ENCODE measurements around the gene MDC1.

GRCh38 chr6:30719791-30720737 is 3.0 kb upstream of the MDC1 start, which contains the start of gene TUBB:
- TF ChIP-seq POLR2AphosphoS5 (IDR thresholded peaks at IDR 0.05) (peak; percentile 98 to 99 (median 99)), CTCF (IDR thresholded peaks at IDR 0.05) (peak in 2 of 4 experiments; percentile 35 to 39), EP300 (IDR thresholded peaks at IDR 0.05) (peak in 1 of 4 donors; percentile 17)

All from sigmoid colon (tissue), 4 donors.